GM12892 (cell line): ENCODE results near the gene UGGT2.

Experiments used
- POLR2A ChIP-seq: IDR thresholded peaks from 2 replicates; pipeline ENCODE4 v1.6.1; 2011; ENCODE audit warnings: low read depth, low read length, control low read depth
- POLR2AphosphoS5 ChIP-seq: IDR thresholded peaks from 2 replicates; pipeline ENCODE4 v1.6.1; 2011; ENCODE audit warnings: low read depth, low read length, control low read depth

DNA sequence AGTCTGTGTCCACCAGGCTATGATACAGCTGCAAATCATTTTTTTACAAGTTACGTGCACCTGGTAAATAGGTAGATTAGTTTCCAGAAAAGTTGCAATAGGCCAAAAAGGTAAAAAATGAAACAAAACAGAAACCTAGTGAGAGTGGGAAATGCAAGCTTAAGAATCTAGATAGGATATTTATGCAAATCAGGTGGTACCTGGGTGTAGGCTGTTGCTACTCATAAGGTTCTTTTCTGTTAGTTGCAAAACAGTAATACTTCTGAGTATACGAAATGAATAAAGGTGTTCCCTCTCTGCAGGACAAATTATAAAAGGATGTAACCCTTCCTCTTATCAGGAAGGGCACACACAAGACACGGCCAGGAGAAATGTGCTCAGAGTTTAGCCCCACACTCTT is 97.9 kb downstream of the UGGT2 start:
- TF ChIP-seq POLR2A, result no peak
- no peak for TF ChIP-seq POLR2AphosphoS5
